DOHH2 (cell line): ENCODE data around the gene SMARCD3.

Experiments
- H3F3A ChIP-seq: fragments of 200-600 bp; sonication (generic), shearing (Covaris generic); 2 replicates; pipeline ENCODE4 v1.6.0; 2016; ENCODE audit warnings: antibody characterized with exemption, mild to moderate bottlenecking; ENCODE audit not compliant: control insufficient read depth, insufficient read depth
- H3K27ac ChIP-seq: fragments of 200-600 bp; sonication (generic); 2 replicates; pipeline ENCODE4 v1.5.1; 2014; ENCODE audit warnings: low read depth, mild to moderate bottlenecking, low read length, moderate library complexity
- H3K27me3 ChIP-seq: fragments of 200-600 bp; sonication (generic); 2 replicates; pipeline ENCODE4 v1.6.1; 2014; ENCODE audit warnings: mild to moderate bottlenecking, low read length, mixed read lengths; ENCODE audit not compliant: control insufficient read depth
- H3K36me3 ChIP-seq: fragments of 200-600 bp; sonication (generic); 2 replicates; pipeline ENCODE4 v1.6.1; 2014; ENCODE audit warnings: mild to moderate bottlenecking, low read length, moderate library complexity, mixed read lengths; ENCODE audit not compliant: control insufficient read depth
- H3K4me1 ChIP-seq: fragments of 200-600 bp; sonication (generic); 2 replicates; pipeline ENCODE4 v1.6.1; 2014; ENCODE audit warnings: mild to moderate bottlenecking, low read length, mixed read lengths; ENCODE audit not compliant: control insufficient read depth
- H3K4me2 ChIP-seq: fragments of 200-600 bp; sonication (generic); 2 replicates; pipeline ENCODE4 v1.6.0; 2014; ENCODE audit warnings: mild to moderate bottlenecking, low read length, moderate library complexity
- H3K4me3 ChIP-seq: fragments of 200-600 bp; sonication (generic); 2 replicates; pipeline ENCODE4 v1.5.1; 2014; ENCODE audit warnings: mild to moderate bottlenecking, low read length, mixed read lengths
- H3K79me2 ChIP-seq: fragments of 200-600 bp; sonication (generic); 2 replicates; pipeline ENCODE4 v1.6.1; 2014; ENCODE audit warnings: mild to moderate bottlenecking, low read length, mixed read lengths; ENCODE audit not compliant: control insufficient read depth
- H3K9me2 ChIP-seq: fragments of 200-600 bp; sonication (generic); replicated peaks from 2 replicates; pipeline ENCODE4 v1.6.1; 2014; ENCODE audit warnings: mild to moderate bottlenecking, low read length, mixed read lengths; ENCODE audit not compliant: control insufficient read depth
- H3K9me3 ChIP-seq: fragments of 200-600 bp; sonication (generic); 2 replicates; pipeline ENCODE4 v1.6.1; 2014; ENCODE audit warnings: antibody characterized with exemption, low read length, mixed read lengths; ENCODE audit not compliant: control insufficient read depth, insufficient read depth
- H4K20me1 ChIP-seq: fragments of 200-600 bp; sonication (generic); 2 replicates; pipeline ENCODE4 v1.6.0; 2014; ENCODE audit warnings: low read depth, mild to moderate bottlenecking, antibody characterized with exemption, low read length, moderate library complexity; ENCODE audit not compliant: control insufficient read depth, insufficient read depth
- CTCF ChIP-seq: fragments of 200-600 bp; sonication (generic); IDR thresholded peaks from one replicate; pipeline ENCODE4 v1.5.1; 2014; ENCODE audit warnings: antibody characterized with exemption, mild to moderate bottlenecking, low read depth, low read length; ENCODE audit not compliant: poor library complexity, severe bottlenecking
- EZH2phosphoT487 ChIP-seq: fragments of 200-600 bp; sonication (generic); IDR thresholded peaks from 2 replicates; pipeline ENCODE4 v1.6.1; 2017; ENCODE audit warnings: borderline replicate concordance, mild to moderate bottlenecking, antibody characterized with exemption, low read length, moderate library complexity, mixed read lengths

SMARCD3 gene

DNA sequence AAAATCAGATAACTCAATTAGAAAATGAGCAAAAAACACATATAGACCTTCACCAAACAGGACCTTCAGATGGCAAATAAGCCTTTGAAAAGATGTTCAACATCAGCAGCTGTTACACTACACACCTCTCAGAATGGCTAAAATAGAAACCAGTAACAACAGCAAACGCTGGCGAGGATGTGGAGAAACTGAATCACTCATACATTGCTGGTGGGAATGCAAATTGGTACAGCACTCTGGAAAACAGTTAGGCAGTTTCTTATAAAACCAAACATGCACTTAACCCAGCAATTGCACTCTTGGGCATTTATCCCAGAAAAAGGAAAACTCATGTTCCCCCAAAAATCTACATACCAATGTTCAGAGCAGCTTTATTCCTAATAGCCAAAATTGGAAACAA, 37.7 kb upstream of the SMARCD3 start:
- Histone ChIP-seq H3K27ac (no peak overlapping the region), H3K9me2 (no peaks in the 10 kb centered on the region), H3K9me3 (no peaks in the 10 kb centered on the region), H3K27me3 (peaks cover 33% of the 10 kb centered on the region), H3K4me3 (no peak overlapping the region), H3F3A (no peaks in the 10 kb centered on the region), H3K36me3 (no peaks in the 10 kb centered on the region), H3K79me2 (no peaks in the 10 kb centered on the region), H3K4me1 (peaks cover 3% of the 10 kb centered on the region; the same call in 1 of the 2 replicates), H3K4me2 (no peak overlapping the region), H4K20me1 (no peaks in the 10 kb centered on the region)
- TF ChIP-seq CTCF (no peak), EZH2phosphoT487 (no peak)

DNA sequence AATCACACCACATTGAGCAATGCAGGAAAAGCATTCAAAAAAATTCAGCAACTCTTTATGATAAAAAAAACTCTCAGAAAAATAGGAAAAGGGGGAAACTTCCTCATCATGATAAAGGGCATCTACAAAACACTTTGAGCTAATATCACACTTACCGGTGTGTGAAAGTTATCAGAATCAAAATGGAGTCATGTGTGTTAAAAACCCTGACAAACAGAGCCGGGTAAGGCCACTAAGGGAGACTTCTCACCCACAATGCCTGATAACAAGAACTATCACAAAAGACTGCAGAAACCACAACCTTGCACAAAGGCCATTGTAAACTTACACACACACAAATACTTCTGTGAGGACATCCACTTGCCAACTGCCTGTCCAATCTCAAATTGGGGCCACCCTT, 34.8 kb upstream of the SMARCD3 start:
- Histone ChIP-seq H3K36me3 (no peaks in the 10 kb centered on the region), H4K20me1 (no peaks in the 10 kb centered on the region), H3K4me1 (peaks cover 3% of the 10 kb centered on the region; the same call in 1 of the 2 replicates), H3K9me2 (no peaks in the 10 kb centered on the region), H3K79me2 (no peaks in the 10 kb centered on the region), H3F3A (no peaks in the 10 kb centered on the region), H3K4me3 (no peak overlapping the region), H3K27me3 (peaks cover 33% of the 10 kb centered on the region), H3K9me3 (no peaks in the 10 kb centered on the region), H3K4me2 (no peak overlapping the region), H3K27ac (no peak overlapping the region)
- TF ChIP-seq CTCF (no peak), EZH2phosphoT487 (no peak)

GRCh38 chr7:151282111-151282510, 33.6 kb upstream of the SMARCD3 start:
- Histone ChIP-seq H4K20me1 (no peaks in the 10 kb centered on the region), H3K4me2 (no peak overlapping the region), H3K79me2 (no peaks in the 10 kb centered on the region), H3K9me2 (no peaks in the 10 kb centered on the region), H3K4me3 (no peak overlapping the region), H3K36me3 (no peaks in the 10 kb centered on the region), H3K4me1 (peaks cover 5% of the 10 kb centered on the region; the same call in 1 of the 2 replicates), H3K9me3 (no peaks in the 10 kb centered on the region), H3K27ac (no peak overlapping the region), H3K27me3 (peaks cover 36% of the 10 kb centered on the region), H3F3A (no peaks in the 10 kb centered on the region)
- TF ChIP-seq CTCF, result no peak
- TF ChIP-seq EZH2phosphoT487, result no peak

GRCh38 chr7:151281686-151282085, 33.2 kb upstream of the SMARCD3 start:
- Histone ChIP-seq H3K79me2 (no peaks in the 10 kb centered on the region), H3K9me2 (no peaks in the 10 kb centered on the region), H3K4me2 (no peak overlapping the region), H3K27me3 (peaks cover 37% of the 10 kb centered on the region), H4K20me1 (no peaks in the 10 kb centered on the region), H3K9me3 (no peaks in the 10 kb centered on the region), H3K4me1 (peaks cover 6% of the 10 kb centered on the region; the same call in 1 of the 2 replicates), H3K36me3 (no peaks in the 10 kb centered on the region), H3F3A (no peaks in the 10 kb centered on the region), H3K27ac (no peak overlapping the region), H3K4me3 (no peak overlapping the region)
- no peak for TF ChIP-seq EZH2phosphoT487
- no peak for TF ChIP-seq CTCF
